Activated naive CD4-positive, alpha-beta T cell treated with anti-CD3 and anti-CD28 coated beads, Interleukin-2, amount 10 ng/mL, durations not matched to agents 5 hours and 36 hours (primary cell): ENCODE results near the gene LSM8. TPM values are rescaled to one million over a fixed set of nuclear protein-coding genes. Genes with fewer than 3 reads are reported as not detected.

Source experiments
- total RNA-seq, 2 experiments: library from RNA; stranded (reverse); gene quantifications; one replicate each; pipeline ENCODE4 v1.2.3, GENCODE V29; 2021

LSM8 gene
- 10 to 100 TPM; 47.0 to 47.8 TPM for total RNA-seq

GRCh38 chr7:118183786-118184564 lies at the start of gene LSM8:
LSM8 (plus strand) TSS chr7:118184164; CDS start chr7:118184224, 60 bp downstream.

GRCh38 chr7:118224521-118224920 lies 40.6 kb downstream of the LSM8 start, which contains the start of gene ANKRD7:
ANKRD7 (plus strand) TSS chr7:118224704; CDS start chr7:118224831, 127 bp downstream.

Other genes starting within 250 kb of the LSM8 start
- not detected for gene ANKRD7, start 40.5 kb downstream of the LSM8 start, total RNA-seq